Stimulated activated CD8-positive, alpha-beta memory T cell treated with anti-CD3 and anti-CD28 coated beads, Interleukin-15, amount 100 ng/mL, for 48 hours (primary cell): ENCODE data around the gene SHLD2.
"Not testable (repeated sequence)": the region's sequence is repeated elsewhere in the genome, so short reads cannot be mapped to it uniquely, and the experiment has no call there.

Source experiments
- DNase-seq, 2 donors: peaks; one replicate each; pipeline ENCODE4 v3.0.0-alpha.2; 2020; ENCODE audit warnings: low read depth in 2 of 2

Gene SHLD2, protein sequence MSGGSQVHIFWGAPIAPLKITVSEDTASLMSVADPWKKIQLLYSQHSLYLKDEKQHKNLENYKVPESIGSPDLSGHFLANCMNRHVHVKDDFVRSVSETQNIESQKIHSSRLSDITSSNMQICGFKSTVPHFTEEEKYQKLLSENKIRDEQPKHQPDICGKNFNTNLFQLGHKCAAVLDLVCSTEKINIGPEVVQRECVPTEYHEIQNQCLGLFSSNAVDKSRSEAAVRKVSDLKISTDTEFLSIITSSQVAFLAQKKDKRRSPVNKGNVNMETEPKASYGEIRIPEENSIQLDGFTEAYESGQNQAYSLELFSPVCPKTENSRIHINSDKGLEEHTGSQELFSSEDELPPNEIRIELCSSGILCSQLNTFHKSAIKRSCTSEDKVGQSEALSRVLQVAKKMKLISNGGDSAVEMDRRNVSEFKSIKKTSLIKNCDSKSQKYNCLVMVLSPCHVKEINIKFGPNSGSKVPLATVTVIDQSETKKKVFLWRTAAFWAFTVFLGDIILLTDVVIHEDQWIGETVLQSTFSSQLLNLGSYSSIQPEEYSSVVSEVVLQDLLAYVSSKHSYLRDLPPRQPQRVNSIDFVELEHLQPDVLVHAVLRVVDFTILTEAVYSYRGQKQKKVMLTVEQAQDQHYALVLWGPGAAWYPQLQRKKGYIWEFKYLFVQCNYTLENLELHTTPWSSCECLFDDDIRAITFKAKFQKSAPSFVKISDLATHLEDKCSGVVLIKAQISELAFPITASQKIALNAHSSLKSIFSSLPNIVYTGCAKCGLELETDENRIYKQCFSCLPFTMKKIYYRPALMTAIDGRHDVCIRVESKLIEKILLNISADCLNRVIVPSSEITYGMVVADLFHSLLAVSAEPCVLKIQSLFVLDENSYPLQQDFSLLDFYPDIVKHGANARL

GRCh38 chr10:87094373-87095235 is at the start of gene SHLD2, which contains the start of gene GLUD1:
Gene SHLD2, plus strand, starts transcription at chr10:87095206. Its CDS starts 56,149 bp downstream, at chr10:87151355.
Gene GLUD1, minus strand, starts transcription at chr10:87094843. Its CDS starts 74 bp downstream, at chr10:87094769.
- peak; percentile 91 for DNase-seq

DNA sequence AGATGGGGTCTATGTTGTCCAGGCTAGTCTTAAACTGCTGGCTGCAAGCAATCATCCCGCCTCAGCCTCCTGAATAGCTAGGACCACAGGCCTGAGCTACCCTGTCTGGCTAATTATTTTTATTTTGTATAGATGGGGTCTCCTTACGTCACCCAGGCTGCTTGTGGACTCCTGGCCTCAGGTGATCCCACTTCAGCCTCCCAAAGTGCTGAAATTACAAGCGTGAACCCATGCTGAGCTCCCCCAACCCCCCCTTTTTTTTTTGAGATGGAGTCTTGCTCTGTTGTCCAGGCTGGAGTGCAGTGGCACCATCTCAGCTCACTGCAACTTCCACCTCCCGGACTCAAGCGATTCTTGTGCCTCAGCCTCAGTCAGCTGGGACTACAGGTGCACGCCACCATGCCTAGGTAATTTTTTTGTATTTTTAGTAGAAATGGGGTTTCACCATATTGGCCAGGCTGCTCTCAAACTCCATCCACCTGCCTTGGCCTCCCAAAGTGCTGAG is 49.5 kb upstream of the SHLD2 start:
- no peak for DNase-seq

DNA sequence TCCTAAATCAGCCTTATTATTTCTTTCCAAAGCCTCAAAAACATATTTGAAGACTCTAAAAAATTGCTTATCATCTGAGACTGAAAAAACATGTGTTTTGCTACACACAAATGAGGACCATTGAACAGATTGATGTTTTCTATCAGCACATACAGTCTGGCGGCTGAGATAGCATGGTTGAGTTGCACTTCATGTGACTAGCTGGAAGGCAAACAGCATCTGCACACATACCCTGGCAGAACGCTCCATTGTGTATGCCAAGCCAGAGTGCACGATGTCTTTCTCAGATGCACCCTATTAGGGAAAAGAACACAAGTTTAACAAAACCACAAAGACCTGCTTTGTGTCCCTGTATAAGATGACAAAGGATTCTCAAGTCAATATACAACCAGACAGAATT is 41.9 kb upstream of the SHLD2 start:
- no peak for DNase-seq

GRCh38 chr10:87053577-87054181 is 41.3 kb upstream of the SHLD2 start:
- no peak for DNase-seq

- DNase-seq: no peak
Measured at GRCh38 chr10:87054373-87055295, 40.4 kb upstream of the SHLD2 start.

- DNase-seq: no peak
Measured at GRCh38 chr10:87058171-87058570, 36.8 kb upstream of the SHLD2 start.

- no peak for DNase-seq
Measured at GRCh38 chr10:87059401-87059800, 35.6 kb upstream of the SHLD2 start.

DNA sequence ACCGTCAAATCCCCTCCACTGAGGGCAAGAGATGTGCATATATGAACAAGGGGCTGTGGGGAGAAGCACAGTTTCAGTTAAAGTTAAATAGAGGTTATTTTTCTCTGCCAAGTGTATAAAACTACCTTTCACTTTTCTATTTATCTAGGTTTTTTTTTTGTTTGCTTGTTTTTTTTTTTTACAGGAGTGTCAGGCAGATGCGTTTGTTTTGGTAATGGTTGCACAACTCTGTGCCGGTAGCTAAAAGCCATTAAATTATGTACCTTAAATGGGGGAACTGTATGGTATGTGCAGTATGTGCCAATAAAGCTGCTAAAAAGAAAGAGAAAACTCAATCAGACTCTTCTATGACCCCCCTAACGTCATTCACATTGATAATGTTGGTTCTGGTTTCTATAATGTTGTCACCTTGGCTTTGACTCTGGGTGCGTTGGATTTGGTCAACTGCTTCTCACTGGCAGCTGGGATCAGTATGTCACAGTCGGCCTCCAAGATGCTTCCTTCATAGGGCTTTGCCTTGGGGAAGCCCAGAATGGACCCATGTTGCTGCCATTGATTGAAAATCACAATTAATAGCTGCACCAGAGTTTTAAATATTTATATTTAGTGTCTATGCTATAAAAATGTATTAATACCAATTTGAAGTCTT is 34.6 kb upstream of the SHLD2 start:
- no peak for DNase-seq

- DNase-seq: no peak
Measured at GRCh38 chr10:87064651-87065050, 30.4 kb upstream of the SHLD2 start.

DNA sequence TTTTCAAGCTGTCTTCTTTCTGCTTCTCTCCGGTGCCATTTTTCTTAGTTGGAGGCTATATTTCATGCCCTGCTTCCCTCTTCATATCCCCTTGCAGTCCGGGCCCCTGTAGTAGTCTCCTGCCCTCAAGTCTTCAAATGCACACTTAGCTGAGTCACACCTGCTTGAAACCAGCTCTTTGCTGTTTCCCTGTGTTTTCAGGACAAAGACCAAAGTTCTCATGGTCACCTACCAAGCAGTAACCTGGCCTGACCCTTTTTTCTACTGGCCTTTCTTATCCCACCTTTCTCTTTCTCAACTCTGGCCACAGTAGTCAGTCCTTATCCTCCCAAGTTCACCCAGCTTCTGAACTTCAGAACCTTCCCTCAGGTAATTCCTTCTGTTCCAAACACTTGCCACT is 28.8 kb upstream of the SHLD2 start:
- no peak for DNase-seq

DNA sequence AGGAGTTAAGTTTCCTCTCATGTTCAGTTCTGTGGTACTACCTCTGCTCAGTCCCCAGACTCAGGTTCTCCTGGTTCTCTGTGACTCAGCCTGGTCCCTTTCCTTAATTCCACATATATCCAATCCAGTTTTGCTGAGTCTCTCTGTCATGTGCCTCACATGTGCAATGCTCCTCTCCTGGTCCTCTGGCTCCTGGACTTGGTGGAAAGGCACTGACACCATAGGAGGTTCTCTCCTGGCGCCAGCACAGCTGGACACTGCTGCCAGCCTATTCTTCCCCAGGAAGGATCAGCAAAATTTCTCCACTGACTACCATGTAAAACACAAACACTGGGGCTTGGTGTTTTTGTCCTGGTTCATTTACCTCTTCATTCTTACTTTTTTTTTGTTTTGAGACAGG is 28.1 kb upstream of the SHLD2 start:
- no peak for DNase-seq

- DNase-seq: no peak
Measured at GRCh38 chr10:87068281-87068680, 26.7 kb upstream of the SHLD2 start.

DNA sequence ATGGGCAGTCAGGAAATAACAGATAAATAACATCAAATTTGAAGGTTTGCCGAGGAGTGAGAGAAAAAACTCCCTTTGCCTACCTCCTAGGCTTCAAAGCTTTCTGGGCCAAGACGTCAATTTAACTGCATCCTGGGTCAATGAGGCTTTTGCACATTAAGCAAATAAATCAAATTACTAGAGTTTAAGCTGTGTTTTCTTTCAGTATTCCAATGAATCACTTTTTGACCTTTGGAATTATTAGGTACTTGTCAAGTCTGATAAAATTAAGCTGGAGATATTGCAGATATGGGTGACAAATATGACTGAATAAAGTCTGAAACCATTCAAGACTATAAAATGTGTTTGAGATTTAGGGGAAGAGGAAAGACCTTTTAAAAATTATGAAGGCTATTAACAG is 22.6 kb upstream of the SHLD2 start:
- no peak for DNase-seq

- not testable (repeated sequence) for DNase-seq
Measured at GRCh38 chr10:87076421-87076820, 18.6 kb upstream of the SHLD2 start.

DNA sequence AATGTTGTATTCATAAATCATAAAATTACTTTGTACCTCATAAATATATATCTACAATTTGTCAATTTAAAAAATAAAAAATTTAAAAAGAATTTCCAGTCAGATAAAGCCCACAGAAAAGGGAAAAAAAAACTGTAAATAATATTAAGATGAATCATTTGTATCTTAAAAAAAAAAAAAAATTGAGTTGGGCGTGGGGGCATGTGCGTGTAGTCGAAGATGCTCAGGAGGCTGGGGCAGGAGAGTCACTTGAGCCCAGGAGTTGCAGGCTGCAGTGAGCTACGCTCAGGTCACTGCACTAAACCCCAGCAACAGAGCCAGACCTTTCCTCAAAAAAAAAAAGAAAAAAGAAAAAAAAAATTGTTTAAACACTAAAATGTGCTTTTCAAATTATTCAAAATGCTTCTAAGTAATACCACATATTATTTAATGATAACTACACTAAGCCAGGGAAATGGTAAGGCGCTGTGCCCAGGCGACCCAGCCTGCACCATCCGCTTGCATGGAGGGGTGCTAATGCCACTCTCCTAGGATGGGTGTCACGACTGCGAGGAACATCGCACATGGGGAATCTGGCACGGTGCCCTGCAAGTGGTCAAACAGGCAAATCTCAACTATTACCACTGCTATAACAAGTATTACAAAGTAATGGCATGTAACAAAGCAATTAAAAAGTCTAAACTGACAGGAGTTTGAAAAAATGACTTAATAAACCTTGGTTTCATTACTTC is 15.7 kb upstream of the SHLD2 start:
- DNase-seq: no peak

- not testable (repeated sequence) for DNase-seq
Measured at GRCh38 chr10:87080621-87081020, 14.4 kb upstream of the SHLD2 start.

- DNase-seq: not testable (repeated sequence)
Measured at GRCh38 chr10:87081574-87081973, 13.4 kb upstream of the SHLD2 start.

- DNase-seq: not testable (repeated sequence)
Measured at GRCh38 chr10:87082219-87082618, 12.8 kb upstream of the SHLD2 start.
